Measurements from ENCODE around the gene TBL1XR1. TPM values are rescaled to one million over a fixed set of nuclear protein-coding genes. Genes with fewer than 3 reads are reported as not detected.
"Not testable (repeated sequence)": the region's sequence is repeated elsewhere in the genome, so short reads cannot be mapped to it uniquely, and the experiment has no call there.

Gene TBL1XR1
- total RNA-seq, 1 experiment from 2014 or later = 161 TPM

DNA sequence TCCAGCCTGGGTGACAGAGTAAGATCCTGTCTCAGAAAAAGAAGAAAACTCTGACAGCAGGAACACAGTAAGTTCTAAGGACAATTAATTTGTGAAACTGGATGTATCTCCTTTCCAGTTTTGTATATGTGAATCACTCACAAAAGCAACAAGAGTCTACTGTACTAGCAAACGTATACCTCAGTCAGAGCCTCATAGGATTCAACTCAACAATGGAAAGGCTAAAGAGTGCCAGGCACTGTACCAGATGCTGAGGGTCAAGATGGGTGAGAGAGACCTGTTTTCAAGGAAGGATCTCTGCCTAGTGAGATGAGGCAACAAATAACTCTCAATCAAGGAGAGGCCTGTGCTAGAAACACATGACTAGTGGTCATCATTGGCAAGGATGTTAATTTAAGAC is 14.9 kb downstream of the TBL1XR1 start:
- H3K9me3 ChIP-seq (replicated peaks) = no peaks in the 10 kb centered on the region; the same call in 1 of the 2 replicates
- no peak overlapping the region for H3K4me3 ChIP-seq
- no peaks in the 10 kb centered on the region for H3K4me1 ChIP-seq
- DNase-seq = no peak
- no peaks in the 10 kb centered on the region for H3K27me3 ChIP-seq
- no peak overlapping the region for H3K27ac ChIP-seq
- peaks cover 11% of the 10 kb centered on the region for H3K36me3 ChIP-seq

- Histone ChIP-seq H3K27ac (no peak overlapping the region), H3K27me3 (no peaks in the 10 kb centered on the region), H3K9me3 (replicated peaks) (no peaks in the 10 kb centered on the region; the same call in 1 of the 2 replicates), H3K4me3 (no peak overlapping the region), H3K4me1 (no peaks in the 10 kb centered on the region), H3K36me3 (peaks cover 14% of the 10 kb centered on the region)
- no peak for DNase-seq
Observed at GRCh38 chr3:177181418-177181817, 15.9 kb downstream of the TBL1XR1 start.

DNA sequence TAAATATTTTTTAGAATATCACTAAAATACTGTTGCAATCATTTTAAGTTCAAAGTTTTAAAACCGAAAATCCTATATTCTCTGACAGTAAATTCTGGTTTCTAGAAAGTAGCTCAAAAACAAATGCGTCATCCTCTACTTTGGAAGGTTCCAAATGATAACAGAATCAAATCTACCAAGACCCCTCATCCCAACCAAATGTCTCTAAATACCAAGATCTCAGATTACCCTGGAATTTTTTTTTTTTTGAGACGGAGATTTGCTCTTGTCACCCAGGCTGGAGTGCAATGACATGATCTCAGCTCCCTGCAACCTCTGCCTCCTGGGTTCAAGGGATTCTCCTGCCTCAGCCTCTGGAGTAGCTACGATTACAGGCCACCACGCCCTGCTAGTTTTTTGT is 16.8 kb downstream of the TBL1XR1 start:
- Histone ChIP-seq H3K4me1 (no peaks in the 10 kb centered on the region), H3K9me3 (replicated peaks) (no peaks in the 10 kb centered on the region), H3K4me3 (no peak overlapping the region), H3K27ac (no peak overlapping the region), H3K36me3 (peaks cover 14% of the 10 kb centered on the region), H3K27me3 (no peaks in the 10 kb centered on the region)
- DNase-seq = no peak

DNA sequence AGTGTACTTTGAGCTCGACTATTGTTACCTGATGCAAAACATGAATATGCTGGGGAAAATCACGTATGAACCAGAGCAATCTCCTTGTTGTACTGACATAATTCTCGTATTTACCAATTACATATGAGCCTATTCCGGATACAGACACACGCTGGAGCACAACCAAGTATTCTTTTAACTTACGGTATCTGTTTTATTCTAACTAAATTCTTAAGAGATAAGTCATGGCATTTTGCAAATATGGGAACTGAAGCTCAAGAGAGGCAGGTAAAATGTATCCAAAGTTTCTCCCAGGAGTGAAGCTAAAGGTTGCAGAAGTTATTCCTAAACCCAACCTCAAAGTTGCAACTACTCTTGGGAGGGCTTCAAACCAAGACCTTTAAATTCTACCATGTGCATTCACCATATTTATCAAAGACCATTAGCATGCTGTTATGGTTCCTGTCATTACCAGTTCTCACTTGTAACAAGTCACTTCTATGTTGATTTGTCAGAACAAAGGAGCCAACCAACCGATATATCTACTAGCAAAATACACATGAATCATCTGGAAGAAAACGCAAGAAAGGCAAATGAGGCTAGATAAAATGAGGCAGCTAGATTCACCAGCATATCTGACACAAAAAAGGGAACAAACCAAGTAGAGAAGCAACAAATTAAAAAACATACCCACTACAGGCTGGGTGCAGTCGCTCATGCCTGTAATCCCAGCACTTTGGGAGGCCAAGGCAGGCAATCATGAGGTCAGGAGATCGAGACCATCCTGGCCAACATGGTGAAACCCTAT is 17.8 kb downstream of the TBL1XR1 start:
- no peak for DNase-seq
- H3K36me3 ChIP-seq = peaks cover 9% of the 10 kb centered on the region
- H3K4me1 ChIP-seq = 0 out of 2 replicates have a peak, but pooled peaks cover 3% of the 10 kb centered on the region
- no peaks in the 10 kb centered on the region for H3K27me3 ChIP-seq
- no peak overlapping the region for H3K4me3 ChIP-seq
- no peak overlapping the region for H3K27ac ChIP-seq
- H3K9me3 ChIP-seq (replicated peaks) = no peaks in the 10 kb centered on the region

DNA sequence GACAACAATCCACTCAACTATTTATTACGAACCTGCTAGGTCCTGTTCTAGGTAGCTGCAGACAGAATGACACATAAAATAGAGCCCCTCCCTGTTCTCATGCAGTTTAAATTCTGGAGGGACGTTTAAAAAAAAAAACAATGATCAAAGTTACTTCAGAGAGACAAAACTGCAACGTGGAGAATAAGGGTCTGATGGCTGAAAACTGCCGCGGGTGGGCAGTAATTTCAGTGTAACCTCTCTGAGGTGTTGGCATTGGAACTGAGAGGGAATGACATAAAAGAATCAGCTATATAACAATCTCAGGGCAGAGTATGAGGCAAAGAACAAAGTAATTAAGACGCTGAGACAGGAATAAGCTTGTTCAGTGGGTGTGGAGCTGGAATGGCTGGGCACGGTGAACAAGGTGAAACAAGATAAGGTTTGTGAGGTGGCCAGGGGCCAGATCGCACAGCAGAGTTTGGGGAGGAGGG is 19.5 kb downstream of the TBL1XR1 start:
- Histone ChIP-seq H3K36me3 (peaks cover 9% of the 10 kb centered on the region), H3K4me3 (no peak overlapping the region), H3K27me3 (no peaks in the 10 kb centered on the region), H3K27ac (no peak overlapping the region), H3K9me3 (replicated peaks) (no peaks in the 10 kb centered on the region), H3K4me1 (0 out of 2 replicates have a peak, but pooled peaks cover 3% of the 10 kb centered on the region)
- DNase-seq = no peak

GRCh38 chr3:177174607-177175170 is 22.6 kb downstream of the TBL1XR1 start:
- Histone ChIP-seq H3K4me3 (no peak overlapping the region), H3K4me1 (0 out of 2 replicates have a peak, but pooled peaks cover 3% of the 10 kb centered on the region), H3K36me3 (peaks cover 13% of the 10 kb centered on the region), H3K27me3 (no peaks in the 10 kb centered on the region), H3K27ac (no peak overlapping the region), H3K9me3 (replicated peaks) (no peaks in the 10 kb centered on the region)
- peak in 1 of 2 experiments; percentile 15 for DNase-seq

DNA sequence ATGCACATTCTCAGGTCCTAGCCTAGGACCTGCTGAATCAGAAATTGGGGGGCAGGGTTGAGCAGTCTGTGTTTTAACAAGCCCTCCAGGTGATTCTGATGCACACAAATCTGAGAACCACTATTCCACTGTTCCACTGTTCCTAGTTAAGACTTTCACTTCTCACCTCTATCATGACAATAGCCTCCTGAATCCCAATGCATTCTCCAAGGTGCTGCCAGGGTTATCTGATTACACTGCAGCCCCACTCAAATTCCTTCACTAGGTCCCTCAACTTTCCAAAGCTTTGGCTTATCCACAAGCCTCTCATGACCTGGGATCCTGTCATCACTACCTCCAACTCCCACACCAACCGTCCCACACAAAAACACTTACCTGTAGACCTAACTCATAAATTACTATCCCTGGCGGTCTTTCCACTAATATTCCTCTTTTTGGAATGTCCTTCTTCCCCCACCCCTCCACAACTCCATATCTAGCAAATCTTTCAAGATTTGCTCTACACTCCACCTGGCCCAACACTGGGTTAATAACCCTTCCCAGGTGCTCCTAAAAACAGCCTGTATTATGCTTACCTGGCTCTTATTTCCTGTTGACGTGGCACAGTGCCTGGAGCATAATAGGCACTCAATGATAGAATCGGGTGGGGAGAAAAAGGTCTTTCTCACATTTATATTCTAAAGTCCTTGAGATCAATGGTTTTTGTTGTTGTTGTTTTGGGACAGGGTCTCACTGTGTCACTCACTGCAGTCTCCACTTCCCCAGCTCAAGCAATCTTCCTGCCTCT is 27.2 kb downstream of the TBL1XR1 start:
- DNase-seq = no peak
- Histone ChIP-seq H3K27me3 (no peaks in the 10 kb centered on the region), H3K4me1 (0 out of 2 replicates have a peak, but pooled peaks cover 3% of the 10 kb centered on the region), H3K9me3 (replicated peaks) (no peaks in the 10 kb centered on the region), H3K36me3 (peaks cover 13% of the 10 kb centered on the region), H3K27ac (no peak overlapping the region), H3K4me3 (no peak overlapping the region)

GRCh38 chr3:177168431-177168830 is 28.9 kb downstream of the TBL1XR1 start:
- Histone ChIP-seq H3K27ac (no peak overlapping the region), H3K36me3 (peaks cover 18% of the 10 kb centered on the region), H3K27me3 (no peaks in the 10 kb centered on the region), H3K9me3 (replicated peaks) (no peaks in the 10 kb centered on the region), H3K4me1 (no peaks in the 10 kb centered on the region), H3K4me3 (no peak overlapping the region)
- DNase-seq = no peak

DNA sequence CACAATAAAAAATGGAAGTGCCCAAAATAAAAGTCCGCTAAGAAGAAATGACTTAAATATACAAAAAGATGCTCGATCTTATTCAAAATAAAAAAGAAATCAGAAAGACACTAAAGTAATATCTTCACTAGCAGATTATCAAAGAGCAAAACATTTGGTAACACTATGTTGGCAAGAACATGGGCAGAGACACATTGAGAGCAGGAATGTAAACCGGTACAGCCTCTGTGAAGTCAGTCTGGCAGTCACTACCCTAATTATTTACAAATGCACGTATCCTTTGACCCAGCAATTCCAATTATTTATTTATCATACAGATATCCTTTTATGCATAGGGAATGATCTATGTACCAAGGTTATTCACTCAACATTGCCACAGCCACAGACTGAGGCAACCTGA is 34.5 kb downstream of the TBL1XR1 start:
- H3K4me1 ChIP-seq = no peaks in the 10 kb centered on the region
- H3K27ac ChIP-seq = no peak overlapping the region
- no peak for DNase-seq
- H3K27me3 ChIP-seq = no peaks in the 10 kb centered on the region
- H3K9me3 ChIP-seq (replicated peaks) = no peaks in the 10 kb centered on the region
- H3K4me3 ChIP-seq = no peak overlapping the region
- peaks cover 15% of the 10 kb centered on the region for H3K36me3 ChIP-seq

GRCh38 chr3:177161603-177162002 is 35.7 kb downstream of the TBL1XR1 start:
- not testable (repeated sequence) for H3K27ac ChIP-seq; H3K4me3 ChIP-seq; H3K4me1 ChIP-seq; H3K9me3 ChIP-seq (replicated peaks); DNase-seq; H3K27me3 ChIP-seq
- peaks cover 11% of the 10 kb centered on the region for H3K36me3 ChIP-seq

DNA sequence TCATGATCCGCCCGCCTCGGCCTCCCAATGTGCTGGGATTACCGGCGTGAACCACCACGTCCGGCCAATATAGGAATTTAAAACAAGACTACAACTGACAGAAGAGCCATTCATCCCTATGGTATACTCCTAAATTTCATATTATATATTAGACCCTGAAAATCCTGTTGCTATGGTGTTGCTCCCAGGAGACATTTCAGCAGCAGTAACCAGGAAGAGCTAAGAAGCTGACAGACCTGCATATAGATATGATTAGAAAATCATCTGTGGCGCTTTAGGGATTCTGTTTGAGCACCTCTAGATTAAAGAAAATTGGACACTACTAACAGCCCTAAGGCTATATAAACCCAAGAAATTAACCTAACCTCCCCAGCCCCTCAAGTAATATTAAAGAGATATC is 38.8 kb downstream of the TBL1XR1 start:
- H3K27ac ChIP-seq = no peak overlapping the region
- H3K9me3 ChIP-seq (replicated peaks) = no peaks in the 10 kb centered on the region
- no peaks in the 10 kb centered on the region for H3K4me1 ChIP-seq
- no peaks in the 10 kb centered on the region for H3K27me3 ChIP-seq
- no peak overlapping the region for H3K4me3 ChIP-seq
- H3K36me3 ChIP-seq = peaks cover 5% of the 10 kb centered on the region
- DNase-seq = no peak

- Histone ChIP-seq H3K36me3 (peaks cover 4% of the 10 kb centered on the region), H3K4me1 (no peaks in the 10 kb centered on the region), H3K4me3 (no peak overlapping the region), H3K27me3 (no peaks in the 10 kb centered on the region), H3K27ac (no peak overlapping the region), H3K9me3 (replicated peaks) (no peaks in the 10 kb centered on the region; the same call in 1 of the 2 replicates)
- no peak for DNase-seq
Observed at GRCh38 chr3:177157492-177157891, 39.8 kb downstream of the TBL1XR1 start.

- Histone ChIP-seq H3K27me3 (no peaks in the 10 kb centered on the region), H3K9me3 (replicated peaks) (no peaks in the 10 kb centered on the region; the same call in 1 of the 2 replicates), H3K27ac (no peak overlapping the region), H3K4me1 (peaks cover 3% of the 10 kb centered on the region), H3K36me3 (0 out of 2 replicates have a peak, but pooled peaks cover 1% of the 10 kb centered on the region), H3K4me3 (no peak overlapping the region)
- DNase-seq = no peak
Observed at GRCh38 chr3:177154733-177155132, 42.5 kb downstream of the TBL1XR1 start.

DNA sequence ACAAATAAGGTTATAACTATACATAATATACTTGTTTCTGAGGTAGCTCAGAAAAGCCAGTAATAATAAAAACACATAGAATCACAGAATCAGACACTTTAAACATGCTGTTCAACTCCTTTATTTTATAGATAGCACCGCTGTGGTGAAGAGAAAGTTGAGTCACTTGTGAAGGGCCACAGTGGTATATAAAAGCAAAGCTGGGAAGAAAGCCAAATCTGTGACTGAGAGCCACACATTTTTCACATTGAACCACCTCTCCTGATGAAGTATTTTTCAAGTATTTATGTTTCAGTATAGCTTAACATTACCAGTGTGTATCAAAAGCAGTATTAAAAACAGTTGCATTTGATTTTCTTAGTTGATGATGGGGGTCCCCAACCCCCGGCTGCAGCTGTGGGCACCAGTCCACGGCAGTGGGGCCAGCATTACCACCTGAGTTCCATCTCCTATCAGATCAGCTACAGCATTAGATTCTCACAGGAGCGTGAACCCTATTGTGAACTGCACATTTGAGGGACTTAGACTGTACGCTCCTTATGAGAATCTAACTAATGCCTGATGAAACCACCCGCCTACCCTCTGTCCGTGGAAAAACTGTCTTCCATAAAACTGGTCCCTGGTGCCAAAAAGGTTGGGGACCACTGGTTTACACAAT is 46.2 kb downstream of the TBL1XR1 start:
- no peaks in the 10 kb centered on the region for H3K27me3 ChIP-seq

More for the DNA sequence above, 46.2 kb downstream of the TBL1XR1 start:
- H3K4me1 ChIP-seq = peaks cover 7% of the 10 kb centered on the region
- H3K4me3 ChIP-seq = no peak overlapping the region
- peaks cover 5% of the 10 kb centered on the region; the same call in 1 of the 2 replicates for H3K36me3 ChIP-seq
- DNase-seq = peak in 1 of 2 experiments; percentile 20
- no peaks in the 10 kb centered on the region; the same call in 1 of the 2 replicates for H3K9me3 ChIP-seq (replicated peaks)
- H3K27ac ChIP-seq = no peak overlapping the region

Measured in SJCRH30 (cell line).